ENCODE results near the gene ERBB4. TPM values are rescaled to one million over a fixed set of nuclear protein-coding genes. Genes with fewer than 3 reads are reported as not detected.

The ERBB4 gene
- polyA plus RNA-seq, 1 experiment, result not detected

DNA sequence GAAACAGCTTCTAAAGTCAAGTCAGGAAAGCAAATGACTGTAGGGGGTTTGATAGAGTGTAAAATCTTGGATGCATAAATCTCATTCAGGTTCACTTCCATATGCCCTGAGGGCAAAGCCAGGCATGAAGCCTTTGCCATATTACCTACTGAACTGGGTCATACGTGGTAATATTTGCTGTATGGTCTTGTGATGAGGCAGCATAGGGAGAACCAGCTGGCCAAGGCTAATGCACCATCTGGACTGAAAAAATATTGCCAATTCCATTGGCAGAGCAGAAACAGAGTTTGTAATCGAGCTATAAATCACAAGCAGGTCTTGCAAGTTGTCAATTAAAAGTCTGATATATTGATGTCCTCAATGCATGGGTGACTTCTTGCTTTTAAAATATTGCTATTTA is 243.8 kb downstream of the ERBB4 start:
- H3K27me3 ChIP-seq (ENCODE audit: control insufficient read depth, insufficient read depth, low read length), result no peaks in the 10 kb centered on the region
- POLR2A ChIA-PET, result no interaction called here
- H3K27ac ChIP-seq (ENCODE audit: low read depth, low read length), result no peak overlapping the region
- H3K9me3 ChIP-seq (ENCODE audit: control insufficient read depth, insufficient read depth, low read length), result no peaks in the 10 kb centered on the region
- H3K4me3 ChIP-seq (ENCODE audit: low read depth, low read length), result no peak overlapping the region
- CTCF ChIA-PET, result interaction anchor here (0.9 kb wide), 1 partner anchor 15 kb away, joined by 5 read pairs; no protein-coding TSS in a partner anchor
- DNase-seq (ENCODE audit: low read depth, low spot score), result no peak
- TF ChIP-seq, protein P1, sequence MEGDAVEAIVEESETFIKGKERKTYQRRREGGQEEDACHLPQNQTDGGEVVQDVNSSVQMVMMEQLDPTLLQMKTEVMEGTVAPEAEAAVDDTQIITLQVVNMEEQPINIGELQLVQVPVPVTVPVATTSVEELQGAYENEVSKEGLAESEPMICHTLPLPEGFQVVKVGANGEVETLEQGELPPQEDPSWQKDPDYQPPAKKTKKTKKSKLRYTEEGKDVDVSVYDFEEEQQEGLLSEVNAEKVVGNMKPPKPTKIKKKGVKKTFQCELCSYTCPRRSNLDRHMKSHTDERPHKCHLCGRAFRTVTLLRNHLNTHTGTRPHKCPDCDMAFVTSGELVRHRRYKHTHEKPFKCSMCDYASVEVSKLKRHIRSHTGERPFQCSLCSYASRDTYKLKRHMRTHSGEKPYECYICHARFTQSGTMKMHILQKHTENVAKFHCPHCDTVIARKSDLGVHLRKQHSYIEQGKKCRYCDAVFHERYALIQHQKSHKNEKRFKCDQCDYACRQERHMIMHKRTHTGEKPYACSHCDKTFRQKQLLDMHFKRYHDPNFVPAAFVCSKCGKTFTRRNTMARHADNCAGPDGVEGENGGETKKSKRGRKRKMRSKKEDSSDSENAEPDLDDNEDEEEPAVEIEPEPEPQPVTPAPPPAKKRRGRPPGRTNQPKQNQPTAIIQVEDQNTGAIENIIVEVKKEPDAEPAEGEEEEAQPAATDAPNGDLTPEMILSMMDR (IDR thresholded peaks at IDR 0.05; ENCODE audit: low read depth, low read length), result no peak

DNA sequence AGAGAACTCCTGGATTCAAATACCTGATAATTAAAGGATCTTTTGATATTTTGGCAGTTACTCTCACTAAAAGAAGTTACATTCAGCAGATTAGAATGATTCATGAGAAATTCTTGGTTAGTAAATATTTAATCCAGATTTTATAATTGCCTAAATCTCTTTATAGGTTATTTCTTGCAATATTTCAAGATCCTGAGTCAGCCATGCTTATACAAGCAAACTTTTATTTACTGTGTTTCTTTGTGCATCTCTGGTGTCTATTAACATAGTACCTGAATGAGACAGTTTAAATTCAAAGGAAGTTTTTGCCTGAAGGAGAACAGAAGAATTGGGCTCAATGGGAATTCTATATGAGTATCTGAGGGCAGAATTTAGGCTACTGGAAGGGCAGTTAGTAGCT is 249.3 kb downstream of the ERBB4 start:
- ChIA-PET POLR2A (no interaction called here), CTCF (no interaction called here)
- TF ChIP-seq, protein P1 (IDR thresholded peaks at IDR 0.05; ENCODE audit: low read depth, low read length), result no peak
- Histone ChIP-seq H3K27me3 (ENCODE audit: control insufficient read depth, insufficient read depth, low read length) (no peaks in the 10 kb centered on the region), H3K27ac (ENCODE audit: low read depth, low read length) (no peak overlapping the region), H3K4me3 (ENCODE audit: low read depth, low read length) (no peak overlapping the region), H3K9me3 (ENCODE audit: control insufficient read depth, insufficient read depth, low read length) (no peaks in the 10 kb centered on the region)
- DNase-seq (ENCODE audit: low read depth, low spot score), result no peak

DNA sequence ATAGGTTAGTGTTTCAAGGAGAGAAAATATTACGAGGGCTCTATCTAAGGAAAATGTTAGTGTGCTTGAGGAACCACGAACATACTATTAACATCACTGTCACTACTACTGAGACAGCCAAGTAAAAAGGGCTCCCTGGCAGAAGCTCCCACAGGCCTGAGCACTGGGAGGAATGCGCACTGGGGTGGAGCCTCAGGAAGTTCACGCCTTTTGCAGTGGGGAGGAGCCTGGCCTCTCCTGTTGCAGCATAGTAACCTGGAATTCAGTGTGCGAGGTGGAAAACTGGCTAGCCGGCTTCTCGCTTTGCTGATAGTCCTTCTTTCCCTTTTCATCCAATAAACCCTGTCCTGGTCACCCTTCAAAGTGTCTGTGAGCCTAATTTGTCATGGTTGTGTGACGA is 250.3 kb downstream of the ERBB4 start:
- DNase-seq (ENCODE audit: low read depth, low spot score), result no peak
- TF ChIP-seq, protein P1 (IDR thresholded peaks at IDR 0.05; ENCODE audit: low read depth, low read length), result no peak
- no peaks in the 10 kb centered on the region for H3K9me3 ChIP-seq (ENCODE audit: control insufficient read depth, insufficient read depth, low read length)
- no peaks in the 10 kb centered on the region for H3K27me3 ChIP-seq (ENCODE audit: control insufficient read depth, insufficient read depth, low read length)
- POLR2A ChIA-PET, result no interaction called here
- H3K27ac ChIP-seq (ENCODE audit: low read depth, low read length), result no peak overlapping the region
- CTCF ChIA-PET, result no interaction called here
- no peak overlapping the region for H3K4me3 ChIP-seq (ENCODE audit: low read depth, low read length)

DNA sequence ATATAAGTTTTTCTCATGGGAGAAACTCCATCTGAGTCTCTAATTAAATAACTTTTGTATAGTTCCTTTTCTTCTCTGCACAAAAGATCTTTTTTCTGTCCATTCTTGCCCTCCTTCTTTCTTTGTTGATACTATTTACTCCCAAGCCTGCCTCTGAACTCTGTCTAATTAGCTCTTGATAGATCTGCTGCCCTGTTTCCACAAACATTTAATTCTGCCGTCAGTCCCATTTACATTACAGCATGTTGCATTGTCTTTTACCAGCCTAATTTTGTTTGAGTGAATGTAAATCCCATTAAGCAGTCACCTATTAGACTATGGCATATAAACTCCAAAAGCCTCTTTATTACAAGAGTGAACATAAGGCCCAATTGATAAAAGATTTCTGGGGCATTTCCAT is 254.4 kb downstream of the ERBB4 start:
- Histone ChIP-seq H3K27ac (ENCODE audit: low read depth, low read length) (no peak overlapping the region), H3K4me3 (ENCODE audit: low read depth, low read length) (no peak overlapping the region), H3K27me3 (ENCODE audit: control insufficient read depth, insufficient read depth, low read length) (no peaks in the 10 kb centered on the region), H3K9me3 (ENCODE audit: control insufficient read depth, insufficient read depth, low read length) (no peaks in the 10 kb centered on the region)
- ChIA-PET CTCF (no interaction called here), POLR2A (no interaction called here)
- TF ChIP-seq, protein P1 (IDR thresholded peaks at IDR 0.05; ENCODE audit: low read depth, low read length), result no peak
- DNase-seq (ENCODE audit: low read depth, low spot score), result no peak

DNA sequence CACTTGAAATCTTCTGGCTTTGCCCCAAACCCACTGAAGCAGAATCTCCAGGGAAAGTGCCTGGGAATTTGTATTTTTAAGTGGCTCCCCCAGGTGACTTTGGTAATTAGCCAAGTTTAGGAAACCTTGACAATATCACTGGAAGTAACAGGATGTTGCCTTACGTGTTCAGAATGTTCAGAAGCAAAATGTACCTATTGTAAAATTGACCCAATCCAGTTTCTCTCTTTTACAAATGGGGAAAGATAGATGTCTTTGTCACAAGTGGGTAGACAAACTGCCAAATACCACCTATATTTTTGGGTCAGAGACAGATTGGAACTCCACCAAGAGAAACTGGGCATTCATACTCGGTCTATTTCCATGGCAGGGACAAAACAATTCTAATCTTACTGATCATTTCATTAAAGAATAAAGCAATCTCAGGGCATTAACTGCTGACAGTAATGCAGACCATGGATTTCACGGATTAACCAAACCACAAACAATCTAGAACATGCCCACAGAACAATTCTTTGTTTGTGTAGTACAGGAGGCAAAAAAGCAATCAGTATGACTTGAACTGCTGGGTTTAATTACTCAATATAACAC is 255.8 kb downstream of the ERBB4 start:
- Histone ChIP-seq H3K4me3 (ENCODE audit: low read depth, low read length) (no peak overlapping the region), H3K27me3 (ENCODE audit: control insufficient read depth, insufficient read depth, low read length) (no peaks in the 10 kb centered on the region), H3K27ac (ENCODE audit: low read depth, low read length) (no peak overlapping the region), H3K9me3 (ENCODE audit: control insufficient read depth, insufficient read depth, low read length) (no peaks in the 10 kb centered on the region)
- ChIA-PET CTCF (no interaction called here), POLR2A (no interaction called here)
- TF ChIP-seq, protein P1 (IDR thresholded peaks at IDR 0.05; ENCODE audit: low read depth, low read length), result no peak
- no peak for DNase-seq (ENCODE audit: low read depth, low spot score)
